Transverse colon (tissue), 4 donors: ENCODE data around the gene EML1. TPM values are rescaled to one million over a fixed set of nuclear protein-coding genes. Genes with fewer than 3 reads are reported as not detected.

Experiments
- DNase-seq: peaks from one replicate; pipeline ENCODE4 v3.0.0-alpha.2; 2019
- H3K27ac ChIP-seq, 4 donors: fragments of 200-600 bp; sonication (generic); 2 replicates each; pipeline ENCODE4 v1.5.1; 2016 to 2018; ENCODE audit warnings: inconsistent platforms in 4 of 4
- H3K27me3 ChIP-seq: fragments of 200-600 bp; sonication (generic); 2 replicates; pipeline ENCODE4 v1.5.1; 2017; ENCODE audit warnings: inconsistent platforms
- H3K36me3 ChIP-seq, 4 donors: fragments of 200-600 bp; sonication (generic); 2 replicates each; pipeline ENCODE4 v1.5.1; 2017 to 2019; ENCODE audit warnings: inconsistent platforms in 4 of 4
- H3K4me1 ChIP-seq, 4 donors: fragments of 200-600 bp; sonication (generic); 2 replicates each; pipeline ENCODE4 v1.5.1; 2017 to 2020; ENCODE audit warnings: inconsistent platforms in 4 of 4
- H3K4me3 ChIP-seq, 4 donors: fragments of 200-600 bp; sonication (generic); 1 replicate in 1 of 4; 2 replicates in 3 of 4; pipeline versions ENCODE4 v1.5.1 to v1.6.1; 2017 to 2019; ENCODE audit warnings: inconsistent platforms in 4 of 4
- H3K9me3 ChIP-seq, 2 donors: fragments of 200-600 bp; sonication (generic); 2 replicates each; pipeline ENCODE4 v1.5.1; 2017 to 2019; ENCODE audit warnings: inconsistent platforms in 2 of 2
- EP300 ChIP-seq: sonication (generic); formaldehyde crosslinking; IDR thresholded peaks from one replicate; pipeline ENCODE4 v1.6.1; 2017; ENCODE audit warnings: antibody characterized with exemption, low read depth
- POLR2A ChIP-seq: fragments of 450-650 bp; IDR thresholded peaks from one replicate; pipeline ENCODE4 v1.6.1; 2016; ENCODE audit warnings: antibody characterized with exemption, mild to moderate bottlenecking, moderate library complexity
- POLR2AphosphoS5 ChIP-seq, 3 donors: sonication (generic); formaldehyde crosslinking; IDR thresholded peaks; one replicate each; pipeline ENCODE4 v1.6.1; 2016; ENCODE audit warnings: antibody characterized with exemption in 3 of 3
- WGBS, 2 donors: methylation state at CpG; one replicate each; pipeline ENCODE4 v1.1.5; 2018; ENCODE audit warnings: low coverage in 1 of 2; 5-methylcytosine and 5-hydroxymethylcytosine counted together
- in situ Hi-C, 4 donors: fragments of 200-750 bp; cut with MboI; loops; one replicate each; pipeline versions ENCODE4 v1.15.0 to v1.15.1; 2017; ENCODE audit warnings: low sequenced_read_pairs in 3 of 4, low pct_ligation_motif_present in 1 of 4, low pct_unique_long_range_greater_than_20kb in 1 of 4
- intact Hi-C: fragments of 100-400 bp; cut with DNase I; formaldehyde crosslinking; loops from one replicate; pipeline ENCODE4 v1.15.1; 2023; ENCODE audit warnings: low total_unique reads
- total RNA-seq, 4 donors: library from RNA; depleted of rRNA; stranded (reverse); fragments of >200 nt; gene quantifications; one replicate each; pipeline ENCODE4 v1.1.0, GENCODE V29; 2016
- TF ChIP-seq, protein P1 (sequence below), 5 experiments: fragments of 200-600 bp in 3 of 5; fragments of 450-650 bp in 2 of 5; sonication (generic) in 3 of 5; IDR thresholded peaks; 1 replicate in 2 of 5; 2 replicates in 3 of 5; pipeline ENCODE4 v1.5.1; 2016 to 2017; ENCODE audit warnings: antibody characterized with exemption in 5 of 5, inconsistent platforms in 3 of 5, mild to moderate bottlenecking in 2 of 5, moderate library complexity in 1 of 5

The EML1 gene
- total RNA-seq, 4 donors from 2014 or later, result 16.8 to 59.5 (median 21.9) TPM

DNA sequence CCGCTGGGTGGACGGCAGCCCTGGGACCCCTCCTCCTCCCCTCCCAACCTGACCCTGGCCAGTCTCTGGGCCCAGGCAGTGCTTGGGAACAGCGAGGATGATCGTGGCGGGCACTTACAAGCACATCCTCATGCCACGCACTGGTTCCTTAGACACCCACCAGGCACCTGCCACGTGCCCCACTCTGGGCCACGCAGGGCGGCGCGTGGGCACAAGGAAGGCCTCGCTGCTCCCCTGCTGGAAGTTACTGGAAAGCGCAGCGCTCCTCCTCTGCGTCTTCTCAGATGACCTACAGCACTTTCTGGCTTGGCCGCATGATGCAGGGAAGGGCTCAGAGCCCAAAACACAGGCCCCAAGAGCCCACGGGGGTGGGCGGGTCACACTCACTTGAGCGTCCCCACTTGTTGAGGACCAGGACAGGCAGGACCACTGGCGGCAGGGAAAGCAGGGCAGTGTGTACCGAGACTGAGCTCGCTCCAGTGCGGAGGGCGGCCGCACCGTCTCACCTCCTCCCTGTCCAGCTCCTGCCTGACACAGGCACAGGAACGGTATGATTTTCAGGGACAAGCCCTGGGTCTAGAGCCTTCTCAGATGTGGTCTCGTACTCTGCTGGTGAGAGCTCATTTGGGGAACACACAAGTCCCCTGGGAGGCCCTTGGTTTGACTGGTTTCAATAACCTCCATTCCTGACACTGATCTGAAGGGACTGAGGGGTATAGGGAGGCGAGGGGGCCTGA is 143.7 kb downstream of the EML1 start:
- Histone ChIP-seq H3K4me3 (no peak overlapping the region), H3K27me3 (no peaks in the 10 kb centered on the region), H3K36me3 (no peaks in the 10 kb centered on the region), H3K4me1 (no peaks in the 10 kb centered on the region), H3K9me3 (no peaks in the 10 kb centered on the region), H3K27ac (no peak overlapping the region)
- in situ Hi-C loops (no loop called here), intact Hi-C loops (no loop called here)
- WGBS, 2 donors, result 86% methylated on average over 26 of the region's 29 CpGs; no CpG with 5 or more reads in 1 of the 2 donors
- TF ChIP-seq POLR2A, result no peak
- no peak for TF ChIP-seq EP300
- TF ChIP-seq, protein P1, sequence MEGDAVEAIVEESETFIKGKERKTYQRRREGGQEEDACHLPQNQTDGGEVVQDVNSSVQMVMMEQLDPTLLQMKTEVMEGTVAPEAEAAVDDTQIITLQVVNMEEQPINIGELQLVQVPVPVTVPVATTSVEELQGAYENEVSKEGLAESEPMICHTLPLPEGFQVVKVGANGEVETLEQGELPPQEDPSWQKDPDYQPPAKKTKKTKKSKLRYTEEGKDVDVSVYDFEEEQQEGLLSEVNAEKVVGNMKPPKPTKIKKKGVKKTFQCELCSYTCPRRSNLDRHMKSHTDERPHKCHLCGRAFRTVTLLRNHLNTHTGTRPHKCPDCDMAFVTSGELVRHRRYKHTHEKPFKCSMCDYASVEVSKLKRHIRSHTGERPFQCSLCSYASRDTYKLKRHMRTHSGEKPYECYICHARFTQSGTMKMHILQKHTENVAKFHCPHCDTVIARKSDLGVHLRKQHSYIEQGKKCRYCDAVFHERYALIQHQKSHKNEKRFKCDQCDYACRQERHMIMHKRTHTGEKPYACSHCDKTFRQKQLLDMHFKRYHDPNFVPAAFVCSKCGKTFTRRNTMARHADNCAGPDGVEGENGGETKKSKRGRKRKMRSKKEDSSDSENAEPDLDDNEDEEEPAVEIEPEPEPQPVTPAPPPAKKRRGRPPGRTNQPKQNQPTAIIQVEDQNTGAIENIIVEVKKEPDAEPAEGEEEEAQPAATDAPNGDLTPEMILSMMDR (IDR thresholded peaks at IDR 0.05), result no peak
- TF ChIP-seq POLR2AphosphoS5 (IDR thresholded peaks at IDR 0.05), result no peak
- DNase-seq, result no peak

DNA sequence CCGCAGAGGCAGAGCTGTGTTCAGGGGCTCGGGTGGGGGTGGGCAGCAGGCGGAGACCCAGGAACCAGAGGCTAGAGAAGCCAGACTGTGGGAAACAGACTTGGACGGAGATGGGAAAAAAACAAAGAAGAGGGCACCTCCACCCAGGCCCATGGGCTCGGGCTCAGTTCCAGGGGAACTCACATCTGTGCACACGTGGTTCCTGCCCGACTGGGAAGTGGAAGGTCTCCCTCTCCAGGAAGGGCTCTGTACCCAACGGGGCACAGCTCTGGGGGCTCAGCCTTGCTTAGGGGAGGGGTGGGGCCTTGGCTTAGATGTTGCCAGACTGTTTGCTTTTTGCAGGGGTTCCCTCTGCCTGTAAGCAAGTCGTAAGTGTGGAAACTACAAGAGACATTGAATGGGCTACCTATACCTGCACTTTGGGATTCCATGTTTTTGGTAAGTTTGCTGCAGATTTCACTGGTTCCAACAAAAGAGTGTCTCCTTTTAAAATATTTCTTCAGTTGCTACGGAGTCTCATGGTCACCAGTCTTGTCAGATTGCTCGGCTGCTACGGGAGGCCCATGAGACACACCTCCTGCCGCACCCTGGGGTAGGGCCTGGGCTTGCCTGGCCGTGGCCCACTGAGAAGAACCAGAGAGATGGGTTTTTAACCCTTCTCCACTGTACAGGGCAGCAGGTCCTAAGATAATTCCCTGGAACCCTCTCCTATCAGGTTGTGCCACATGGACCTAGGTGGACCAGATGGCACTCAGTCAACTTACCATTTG is 144.4 kb downstream of the EML1 start:
- in situ Hi-C loops, result no loop called here
- TF ChIP-seq EP300, result no peak
- TF ChIP-seq POLR2A, result no peak
- TF ChIP-seq, protein P1 (IDR thresholded peaks at IDR 0.05), result no peak
- no peak for TF ChIP-seq POLR2AphosphoS5 (IDR thresholded peaks at IDR 0.05)
- intact Hi-C loops, result no loop called here

DNA sequence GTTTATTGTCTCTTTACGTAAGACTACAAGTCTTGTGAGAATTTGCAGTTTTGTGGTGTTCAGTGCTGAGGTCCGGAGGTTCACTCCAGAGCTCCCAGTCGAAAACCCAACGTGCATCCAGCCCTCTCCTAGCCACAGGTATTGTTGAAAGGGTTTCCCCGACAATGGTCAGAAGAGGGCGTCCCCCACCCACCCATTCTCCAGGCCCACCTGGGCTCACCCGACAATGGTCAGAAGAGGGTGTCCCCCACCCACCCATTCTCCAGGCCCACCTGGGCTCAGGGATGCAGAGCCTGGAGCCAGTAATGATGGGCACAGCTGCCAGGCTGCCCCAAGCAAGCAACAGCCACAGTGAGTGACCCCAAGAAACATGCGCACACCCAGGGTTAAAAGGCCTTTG is 145.2 kb downstream of the EML1 start:
- intact Hi-C loops (no loop called here), in situ Hi-C loops (no loop called here)
- no peak overlapping the region for H3K4me3 ChIP-seq
- TF ChIP-seq POLR2A, result no peak
- TF ChIP-seq, protein P1 (IDR thresholded peaks at IDR 0.05), result no peak
- TF ChIP-seq POLR2AphosphoS5 (IDR thresholded peaks at IDR 0.05), result no peak
- TF ChIP-seq EP300, result no peak
- H3K36me3 ChIP-seq, result no peaks in the 10 kb centered on the region
- no peaks in the 10 kb centered on the region for H3K27me3 ChIP-seq
- H3K9me3 ChIP-seq, result no peaks in the 10 kb centered on the region
- H3K27ac ChIP-seq, result no peak overlapping the region
- no peaks in the 10 kb centered on the region for H3K4me1 ChIP-seq
- WGBS, 2 donors, result 74 to 92% methylated on average over 2 to 8 of the region's 8 CpGs
- no peak for DNase-seq

More for the DNA sequence above, 144.4 kb downstream of the EML1 start:
- Histone ChIP-seq H3K4me1 (no peaks in the 10 kb centered on the region), H3K27ac (no peak overlapping the region), H3K36me3 (no peaks in the 10 kb centered on the region), H3K27me3 (no peaks in the 10 kb centered on the region), H3K4me3 (no peak overlapping the region), H3K9me3 (no peaks in the 10 kb centered on the region)
- peak; percentile 20 for DNase-seq
- WGBS, 2 donors, result 54% methylated on average over 14 of the region's 14 CpGs; no CpG with 5 or more reads in 1 of the 2 donors

DNA sequence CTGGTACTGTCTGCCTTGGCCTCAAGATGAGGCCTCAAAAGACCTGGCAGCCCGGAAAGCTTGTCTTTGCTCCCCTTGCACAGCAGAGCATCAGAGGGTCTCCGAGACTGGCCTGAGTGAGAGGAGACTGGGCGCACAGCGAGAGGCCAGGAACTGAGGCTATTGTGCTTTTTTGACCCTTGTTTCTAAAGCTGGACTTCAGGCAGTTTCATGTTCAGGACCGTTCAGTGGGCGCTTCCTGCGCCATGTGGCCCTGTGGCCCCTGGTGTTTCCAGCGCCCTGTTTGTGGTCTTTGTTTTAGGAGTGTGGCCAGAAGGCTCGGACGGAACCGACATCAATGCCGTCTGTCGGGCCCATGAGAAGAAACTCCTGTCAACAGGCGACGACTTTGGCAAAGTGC is 145.7 kb downstream of the EML1 start:
- in situ Hi-C loops (no loop called here), intact Hi-C loops (no loop called here)
- 95% methylated on average over 14 of the region's 15 CpGs; no CpG with 5 or more reads in 1 of the 2 donors for WGBS, 2 donors
- Histone ChIP-seq H3K4me3 (no peak overlapping the region), H3K4me1 (no peaks in the 10 kb centered on the region), H3K27me3 (no peaks in the 10 kb centered on the region), H3K9me3 (no peaks in the 10 kb centered on the region), H3K27ac (no peak overlapping the region), H3K36me3 (no peaks in the 10 kb centered on the region)
- no peak for DNase-seq
- TF ChIP-seq POLR2A, result no peak
